ENCODE data around the gene EBP. TPM values are rescaled to one million over a fixed set of nuclear protein-coding genes. Genes with fewer than 3 reads are reported as not detected.

Gene EBP
- total and polyA plus RNA-seq, 2 of the 8 experiments (the other 6 are each of a cell fraction or from before 2014, with no cell fraction given): 143 to 286 TPM

GRCh38 chrX:48473704-48473990, 48.0 kb upstream of the EBP start:
- Histone ChIP-seq H3K4me1 (replicated peaks in 1 of 4; ENCODE audit: control insufficient read depth in 3 of 4, insufficient read depth in 4 of 4, low read length in 3 of 4) (peaks cover 5 to 15% (median 11%) of the 10 kb centered on the region in 4 experiments), H3K23ac (ENCODE audit: insufficient read length) (no peak overlapping the region), H3K18ac (ENCODE audit: extremely low read depth, low read length) (no peak overlapping the region; the same call in 1 of the 2 replicates), H2BK5ac (ENCODE audit: low read depth, low read length) (peak overlapping the region; percentile 44; the same call in 1 of the 2 replicates), H4K8ac (ENCODE audit: extremely low read depth, insufficient read depth, low read length) (no peak overlapping the region), H3K27ac (ENCODE audit: low read depth, low read length) (no peak overlapping the region; the same call in 1 of the 2 replicates), H3K4ac (replicated peaks; ENCODE audit: insufficient read length, low read depth, low read length) (peak overlapping the region; percentile 3), H3K79me1 (ENCODE audit: low read depth, low read length) (no peaks in the 10 kb centered on the region), H2BK20ac (ENCODE audit: low read length) (no peak overlapping the region), H2BK120ac (replicated peaks; ENCODE audit: low read depth, low read length) (no peak overlapping the region), H3K4me3 (ENCODE audit: extremely low read depth in 1 of 4, insufficient read depth in 2 of 4, low read depth in 3 of 4, low read length in 4 of 4) (peak overlapping the region in 1 of 4 experiments; percentile 37; a peak in 1 of 8 replicates), H3K79me2 (ENCODE audit: control insufficient read depth in 1 of 2, insufficient read depth in 2 of 2, low read length in 2 of 2) (peaks cover 0 to 24% of the 10 kb centered on the region in 2 experiments; a peak in 2 of 4 replicates), H3K9me3 (ENCODE audit: insufficient read depth in 2 of 2, low read depth in 1 of 2, low read length in 1 of 2) (no peaks in the 10 kb centered on the region), H3K4me2 (ENCODE audit: insufficient read depth in 1 of 2, low read depth in 2 of 2, low read length in 2 of 2) (peak overlapping the region; percentile 6 to 54; a peak in 3 of 4 replicates), H4K20me1 (replicated peaks in 1 of 2; ENCODE audit: control insufficient read depth in 1 of 2, insufficient read depth in 2 of 2, low read length in 2 of 2) (peaks cover 0 to 7% of the 10 kb centered on the region in 2 experiments), H3K23me2 (ENCODE audit: low read depth, low read length) (peaks cover 3% of the 10 kb centered on the region; the same call in 1 of the 2 replicates), H3K9ac (replicated peaks in 1 of 4; ENCODE audit: extremely low read depth in 1 of 4, low read depth in 3 of 4, low read length in 3 of 4) (no peak overlapping the region), H3K56ac (replicated peaks; ENCODE audit: insufficient read length, low read depth, low read length) (no peak overlapping the region), H3K36me3 (ENCODE audit: control insufficient read depth in 2 of 4, insufficient read depth in 4 of 4, low read length in 3 of 4) (peaks cover 0 to under 1% (median 0%) of the 10 kb centered on the region in 4 experiments; a peak in 1 of 8 replicates), H4K91ac (replicated peaks; ENCODE audit: insufficient read length, low read length) (no peak overlapping the region), H2BK15ac (ENCODE audit: low read length) (no peak overlapping the region), H3K27me3 (replicated peaks in 1 of 4; ENCODE audit: control insufficient read depth in 3 of 4, extremely low read depth in 1 of 4, insufficient read depth in 3 of 4, low read length in 3 of 4) (no peaks in the 10 kb centered on the region), H2AK5ac (ENCODE audit: low read depth, low read length) (no peak overlapping the region), H2BK12ac (ENCODE audit: low read depth, low read length) (peak overlapping the region; percentile 63; the same call in 1 of the 2 replicates), H3K14ac (ENCODE audit: insufficient read length) (no peak overlapping the region), H4K5ac (ENCODE audit: insufficient read length, low read depth, low read length) (peak overlapping the region; percentile 21), H2AFZ (ENCODE audit: low read length) (0 out of 2 replicates have a peak overlapping the region, but pooled peaks have one; percentile 53)
- POLR2A ChIA-PET (ENCODE audit: partially characterized antibody): interaction anchor here (1.0 to 1.8 kb wide), 3 partner anchors 11 to 34 kb away, joined by 3 to 4 read pairs (median 3); no protein-coding TSS in a partner anchor
- 52% methylated on average over 4 of the region's 9 CpGs; no CpG with 5 or more reads in 1 of the 2 experiments for WGBS, 2 experiments (ENCODE audit: extremely low coverage in 1 of 2, insufficient coverage in 1 of 2, insufficient read length in 1 of 2, insufficient replicate concordance in 2 of 2, low coverage in 1 of 2, low lambda C conversion rate in 2 of 2, missing lambda C conversion rate in 1 of 2)
- FAIRE-seq (no peak), DNase-seq (ENCODE audit: low read depth in 1 of 2, low spot score in 2 of 2) (no peak)
- CTCF ChIA-PET (ENCODE audit: partially characterized antibody): interaction anchor here (2.0 kb wide), 1 partner anchor 20 kb away, joined by 9 read pairs; no protein-coding TSS in a partner anchor
- no peak for TF ChIP-seq TAF7 (optimal IDR thresholded peaks at IDR 0.05; ENCODE audit: borderline replicate concordance, low read depth, low read length)
- no peak for TF ChIP-seq GABPA (IDR thresholded peaks at IDR 0.05; ENCODE audit: borderline replicate concordance, insufficient read depth, low read length)
